Type B pancreatic cell (in vitro differentiated cells): ENCODE results near the gene WNT9B. TPM values are rescaled to one million over a fixed set of nuclear protein-coding genes. Genes with fewer than 3 reads are reported as not detected.

Source experiments
- DNase-seq: peaks from one replicate; pipeline ENCODE4 v3.0.0; 2021; ENCODE audit warnings: mixed read lengths; ENCODE audit not compliant: unreplicated experiment; ENCODE audit errors: extremely low spot score
- H3K27ac Mint-ChIP-seq: 2 replicates; pipeline ENCODE4 v1.8.0; 2021; ENCODE audit warnings: mild to moderate bottlenecking, mixed read lengths
- H3K27me3 Mint-ChIP-seq: 2 replicates; pipeline ENCODE4 v1.8.0; 2021; ENCODE audit warnings: mixed read lengths
- H3K36me3 Mint-ChIP-seq: 2 replicates; pipeline ENCODE4 v1.8.0; 2021; ENCODE audit warnings: mixed read lengths
- H3K4me1 Mint-ChIP-seq: one replicate; pipeline ENCODE4 v1.8.0; 2021; ENCODE audit warnings: mixed read lengths; ENCODE audit not compliant: unreplicated experiment
- H3K4me3 Mint-ChIP-seq: 2 replicates; pipeline ENCODE4 v1.8.0; 2021; ENCODE audit warnings: mild to moderate bottlenecking, mixed read lengths
- H3K9me3 Mint-ChIP-seq: 2 replicates; pipeline ENCODE4 v1.8.0; 2021; ENCODE audit warnings: mixed read lengths
- CTCF ChIP-seq: fragments of 200-600 bp; sonication (generic); conservative IDR thresholded peaks from 2 replicates; pipeline ENCODE4 v1.5.0; 2021; ENCODE audit warnings: antibody characterized with exemption, mild to moderate bottlenecking
- total RNA-seq: library from RNA; stranded (reverse); gene quantifications from 2 replicates; pipeline ENCODE4 v1.2.1, GENCODE V29; 2021; ENCODE audit warnings: low replicate concordance

WNT9B gene
- total RNA-seq, 1 donor from 2014 or later = 0.89 TPM

GRCh38 chr17:46868689-46869187 lies 17.4 kb downstream of the WNT9B start:
- H3K27ac Mint-ChIP-seq = no peak overlapping the region
- peaks cover 5% of the 10 kb centered on the region for H3K4me1 Mint-ChIP-seq
- H3K27me3 Mint-ChIP-seq = peaks cover 17% of the 10 kb centered on the region
- no peaks in the 10 kb centered on the region for H3K36me3 Mint-ChIP-seq
- no peak overlapping the region for H3K4me3 Mint-ChIP-seq
- no peak for DNase-seq
- H3K9me3 Mint-ChIP-seq = no peaks in the 10 kb centered on the region
- TF ChIP-seq CTCF = no peak

- no peak overlapping the region for H3K27ac Mint-ChIP-seq
- no peak overlapping the region for H3K4me3 Mint-ChIP-seq
- TF ChIP-seq CTCF = no peak
- no peaks in the 10 kb centered on the region for H3K36me3 Mint-ChIP-seq
- no peaks in the 10 kb centered on the region for H3K9me3 Mint-ChIP-seq
- peaks cover 5% of the 10 kb centered on the region for H3K4me1 Mint-ChIP-seq
- peaks cover 17% of the 10 kb centered on the region for H3K27me3 Mint-ChIP-seq
- DNase-seq = no peak
Observed at GRCh38 chr17:46869296-46869695, 17.9 kb downstream of the WNT9B start.

- Mint-ChIP-seq H3K4me1 (peaks cover 5% of the 10 kb centered on the region), H3K27me3 (peaks cover 14% of the 10 kb centered on the region), H3K36me3 (no peaks in the 10 kb centered on the region), H3K27ac (no peak overlapping the region), H3K4me3 (no peak overlapping the region), H3K9me3 (no peaks in the 10 kb centered on the region)
- no peak for TF ChIP-seq CTCF
- DNase-seq = no peak
Observed at GRCh38 chr17:46869975-46870803, 18.8 kb downstream of the WNT9B start.

GRCh38 chr17:46872421-46872820 lies 21.0 kb downstream of the WNT9B start:
- Mint-ChIP-seq H3K27ac (no peak overlapping the region), H3K27me3 (peaks cover 5% of the 10 kb centered on the region), H3K9me3 (no peaks in the 10 kb centered on the region), H3K4me1 (peaks cover 5% of the 10 kb centered on the region), H3K4me3 (no peak overlapping the region), H3K36me3 (no peaks in the 10 kb centered on the region)
- DNase-seq = no peak
- TF ChIP-seq CTCF = no peak

- Mint-ChIP-seq H3K27me3 (peaks cover 5% of the 10 kb centered on the region), H3K4me1 (no peaks in the 10 kb centered on the region), H3K4me3 (no peak overlapping the region), H3K27ac (no peak overlapping the region), H3K9me3 (no peaks in the 10 kb centered on the region), H3K36me3 (no peaks in the 10 kb centered on the region)
- no peak for TF ChIP-seq CTCF
- no peak for DNase-seq
Observed at GRCh38 chr17:46873941-46874645, 22.7 kb downstream of the WNT9B start.
